H54 (cell line): ENCODE measurements around the gene ZBTB16.

ENCODE experiments used
- DNase-seq: peaks from one replicate; pipeline ENCODE4 v3.0.0; 2011; ENCODE audit warnings: low spot score, mixed read lengths; ENCODE audit not compliant: insufficient read length
- FAIRE-seq: peaks from 3 replicates; lab custom pipeline; 2011; peaks lifted over from hg19 to GRCh38; lab: Jason Lieb, UNC
- POLR2A ChIP-seq: IDR thresholded peaks from 2 replicates; pipeline ENCODE4 v1.6.1; 2011; ENCODE audit warnings: low read depth, mild to moderate bottlenecking, low read length

The ZBTB16 gene

DNA sequence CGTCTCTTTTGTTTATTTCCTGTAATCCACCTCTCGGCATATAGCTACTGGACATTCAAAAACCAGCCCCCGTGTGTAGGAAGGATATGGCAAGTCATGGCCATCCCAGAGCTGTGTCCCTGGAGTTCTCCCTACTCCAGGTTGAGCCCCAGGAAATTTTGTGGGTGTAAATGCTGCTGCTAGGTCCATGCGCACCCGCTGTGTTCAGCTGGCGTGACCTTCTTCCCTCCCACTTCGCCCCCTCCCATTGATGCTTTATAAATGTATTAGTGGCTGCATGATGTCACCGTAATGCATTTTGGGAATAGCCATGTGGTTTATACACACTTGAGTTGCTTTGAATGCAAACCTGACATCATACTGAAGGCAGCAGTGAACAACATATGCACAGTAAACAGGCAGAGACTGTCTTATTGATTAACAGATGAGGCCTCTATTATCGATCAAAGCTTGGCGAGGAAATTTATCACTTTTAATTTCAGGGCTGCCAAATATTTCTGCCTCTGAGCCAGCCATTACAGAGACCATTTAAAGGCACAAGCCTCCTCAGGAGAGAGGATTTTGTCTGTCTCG lies 123.0 kb downstream of the ZBTB16 start:
- no peak for DNase-seq
- FAIRE-seq = no peak
- no peak for TF ChIP-seq POLR2A

GRCh38 chr11:114183044-114183511 lies 123.6 kb downstream of the ZBTB16 start:
- DNase-seq (no peak), FAIRE-seq (no peak)
- no peak for TF ChIP-seq POLR2A

- TF ChIP-seq POLR2A = no peak
- DNase-seq = no peak
Measured at GRCh38 chr11:114185436-114185835, 125.9 kb downstream of the ZBTB16 start.

DNA sequence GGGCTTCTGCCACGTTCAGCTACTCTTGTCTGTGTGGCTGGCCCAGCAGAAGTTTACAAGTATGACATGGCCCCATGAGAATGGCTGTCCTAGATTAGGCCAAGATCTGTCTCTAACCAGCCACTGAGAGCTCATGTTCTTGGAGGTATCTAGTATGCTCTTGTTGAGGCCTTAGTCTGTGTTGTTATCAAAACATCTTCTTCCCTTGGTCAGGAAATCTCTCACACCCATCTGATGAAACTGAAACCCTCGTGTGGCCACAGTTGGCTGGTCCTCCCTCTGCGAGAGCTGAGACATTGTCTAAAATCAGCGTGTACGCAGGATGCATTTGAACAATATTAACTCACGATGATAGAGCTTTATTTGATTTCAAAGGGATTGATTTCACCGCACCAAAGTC lies 127.7 kb downstream of the ZBTB16 start:
- DNase-seq (no peak), FAIRE-seq (no peak)
- TF ChIP-seq POLR2A = no peak

More at GRCh38 chr11:114185436-114185835, 125.9 kb downstream of the ZBTB16 start:
- no peak for FAIRE-seq

GRCh38 chr11:114188851-114189570 lies 129.5 kb downstream of the ZBTB16 start:
- TF ChIP-seq POLR2A = no peak
- DNase-seq (no peak), FAIRE-seq (no peak)

- no peak for TF ChIP-seq POLR2A
- no peak for FAIRE-seq
- DNase-seq = no peak
Measured at GRCh38 chr11:114190630-114191029, 131.1 kb downstream of the ZBTB16 start.

DNA sequence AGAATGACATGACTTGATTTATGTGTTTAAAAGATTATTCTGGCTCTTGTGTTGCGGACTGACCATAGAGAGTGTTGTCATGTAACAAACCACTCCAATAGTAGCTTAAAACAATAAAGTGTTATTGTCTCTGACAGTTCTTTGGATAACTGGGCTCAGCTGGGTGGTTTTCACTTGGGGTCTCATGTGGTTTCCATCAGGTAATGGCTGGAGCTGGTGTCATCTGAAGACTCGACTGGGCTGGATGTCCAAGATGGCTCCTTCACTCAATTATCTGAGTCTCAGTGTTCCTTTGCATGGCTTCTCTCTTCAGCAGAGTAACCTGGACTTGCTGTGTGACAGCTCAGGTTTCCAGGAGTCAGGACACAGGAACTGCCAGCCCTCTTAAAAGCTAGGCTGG lies 132.4 kb downstream of the ZBTB16 start:
- no peak for TF ChIP-seq POLR2A
- no peak for FAIRE-seq

DNA sequence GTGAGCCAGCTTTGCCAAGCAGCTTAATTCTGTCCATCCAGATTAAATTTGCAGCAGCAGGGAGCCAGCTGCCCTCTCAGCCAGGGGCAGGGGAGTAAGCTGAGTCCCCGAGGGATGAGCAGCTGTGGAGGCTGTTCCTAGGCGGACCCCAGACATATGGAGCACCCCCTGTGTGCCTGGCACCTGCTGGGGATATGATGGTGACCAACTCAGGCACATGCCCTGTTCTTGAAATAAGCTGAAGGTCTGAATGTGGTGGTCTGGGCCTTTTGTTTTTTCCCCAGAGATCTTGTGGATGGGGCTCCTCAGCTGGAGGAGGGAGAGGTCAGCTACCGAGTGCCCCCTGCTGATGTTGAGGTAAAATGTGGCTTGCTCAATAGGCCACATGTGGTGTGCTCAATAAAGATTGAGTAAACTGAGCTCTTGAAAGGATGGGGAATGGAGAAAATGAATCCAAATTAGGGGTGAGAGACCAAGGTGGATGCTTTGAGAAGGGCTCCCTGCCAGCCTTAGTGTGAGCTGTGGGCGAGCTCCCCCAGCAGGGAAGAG lies 133.4 kb downstream of the ZBTB16 start:
- FAIRE-seq (no peak), DNase-seq (no peak)
- TF ChIP-seq POLR2A = no peak

More for the DNA sequence above, 132.4 kb downstream of the ZBTB16 start:
- DNase-seq = no peak

DNA sequence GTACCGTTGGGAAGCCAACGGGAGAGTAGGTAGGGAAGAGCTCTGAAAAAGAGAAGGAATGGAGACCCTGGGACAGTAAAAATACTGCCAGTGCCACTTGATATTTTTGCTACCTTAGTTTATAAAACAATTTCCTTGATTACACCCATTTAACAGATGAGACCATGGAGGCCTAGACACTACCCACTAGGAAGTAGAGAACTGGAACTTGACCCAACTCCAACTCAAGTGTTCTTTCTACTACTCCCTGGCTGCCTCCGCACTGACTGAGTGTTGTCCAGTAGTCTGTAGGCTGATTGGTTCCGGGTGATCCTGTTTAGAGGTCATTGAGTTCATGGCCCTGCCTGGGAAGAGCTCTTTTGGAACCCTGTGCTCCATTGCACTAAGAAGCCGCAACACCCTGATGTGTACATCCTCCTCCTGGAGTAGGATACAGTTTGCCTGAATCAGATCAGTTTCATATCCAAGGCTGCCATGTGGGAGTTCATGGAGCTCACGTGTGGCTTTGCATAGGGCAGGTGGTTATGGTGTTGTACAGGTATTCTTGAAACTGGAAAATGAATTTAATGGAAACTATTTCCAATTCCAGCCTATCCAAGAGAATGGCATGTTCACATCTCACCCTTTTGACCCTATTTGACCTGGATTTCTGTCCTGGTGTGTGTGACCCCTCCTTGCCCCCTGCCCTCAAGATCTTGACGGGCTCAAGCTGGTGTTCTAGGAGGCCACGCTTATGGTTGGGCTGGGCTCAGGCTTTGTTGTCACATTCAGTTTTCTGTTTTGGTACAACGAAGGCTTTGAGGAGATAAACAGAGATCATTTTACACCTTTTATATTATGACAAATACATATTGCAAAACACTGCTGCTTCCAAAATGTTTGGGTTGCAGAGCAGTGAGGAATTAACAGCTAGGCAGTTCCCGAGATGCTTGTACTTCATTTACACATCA lies 134.5 kb downstream of the ZBTB16 start:
- no peak for FAIRE-seq
- no peak for DNase-seq
- no peak for TF ChIP-seq POLR2A

DNA sequence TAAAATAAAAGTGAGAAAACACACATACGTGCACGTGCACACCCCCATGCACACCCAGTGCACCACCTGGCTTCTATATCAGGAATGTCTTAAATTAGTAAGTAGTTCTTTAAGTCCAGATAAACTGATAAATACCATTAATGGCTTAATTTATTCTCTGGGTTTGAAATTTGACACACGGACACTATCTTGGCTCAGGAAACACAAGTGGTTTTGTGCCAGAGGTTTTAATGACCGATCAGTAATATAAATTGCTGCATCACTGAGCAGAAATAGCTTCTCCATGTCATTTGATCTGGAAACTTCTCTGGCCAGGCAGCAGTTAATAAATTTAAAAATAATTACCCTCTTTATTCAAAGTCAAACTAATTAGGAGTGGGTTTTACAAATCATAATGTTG lies 135.2 kb downstream of the ZBTB16 start:
- no peak for FAIRE-seq
- no peak for TF ChIP-seq POLR2A
- no peak for DNase-seq

- FAIRE-seq (no peak), DNase-seq (no peak)
- TF ChIP-seq POLR2A = no peak
Measured at GRCh38 chr11:114195151-114195550, 135.6 kb downstream of the ZBTB16 start.

DNA sequence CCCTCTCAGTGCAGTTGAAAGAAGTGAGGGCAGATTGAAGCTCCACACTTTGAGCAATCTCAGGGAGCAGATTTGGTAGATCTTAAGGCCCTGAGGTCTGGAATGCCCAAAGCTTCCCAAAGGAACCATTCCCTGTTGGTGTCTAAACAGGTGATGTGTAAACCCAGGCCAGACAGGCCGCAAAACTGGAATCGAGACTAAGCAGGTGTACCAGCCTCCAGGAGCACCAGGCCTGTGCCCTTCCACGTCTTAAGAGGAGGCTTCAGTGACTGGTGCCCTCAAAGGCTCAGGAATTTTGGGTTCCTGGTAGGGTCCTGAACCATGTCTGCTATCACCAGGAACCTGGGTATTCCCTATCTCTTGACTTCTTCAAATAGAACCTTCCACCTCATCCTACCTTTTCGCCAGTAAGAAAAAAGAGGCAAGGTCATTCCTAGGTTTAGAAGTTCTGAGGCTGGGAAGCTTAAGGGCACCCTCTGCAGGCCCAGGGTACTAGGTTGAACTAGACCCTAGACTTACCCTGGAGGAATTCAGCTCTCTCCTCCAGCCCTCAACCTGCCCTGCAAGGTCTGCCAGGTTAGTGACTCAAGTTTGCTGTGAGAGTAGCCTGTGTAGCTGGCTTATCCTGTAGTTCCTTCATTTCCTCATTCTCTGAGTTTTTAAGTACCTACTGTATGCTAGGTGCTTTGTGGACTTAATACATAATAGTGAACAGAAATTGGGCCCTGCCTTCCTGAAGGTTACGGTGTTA lies 136.6 kb downstream of the ZBTB16 start:
- no peak for DNase-seq
- TF ChIP-seq POLR2A = no peak
- no peak for FAIRE-seq
